GM12891 (cell line): Measurements from ENCODE around the gene NSD1.

Experiments
- POLR2A ChIP-seq: IDR thresholded peaks from 2 replicates; pipeline ENCODE4 v1.6.1; 2011; ENCODE audit warnings: low read depth, low read length, control low read depth
- POLR2AphosphoS5 ChIP-seq: IDR thresholded peaks from 2 replicates; pipeline ENCODE4 v1.6.1; 2011; ENCODE audit warnings: low read depth, low read length, control low read depth
- POU2F2 ChIP-seq: IDR thresholded peaks from 2 replicates; pipeline ENCODE4 v1.6.1; 2011; ENCODE audit warnings: low read depth, mild to moderate bottlenecking, control low read depth, low read length, moderate library complexity
- TAF1 ChIP-seq: IDR thresholded peaks from 2 replicates; pipeline ENCODE4 v1.6.1; 2011; ENCODE audit warnings: low read depth, low read length, control low read depth

DNA sequence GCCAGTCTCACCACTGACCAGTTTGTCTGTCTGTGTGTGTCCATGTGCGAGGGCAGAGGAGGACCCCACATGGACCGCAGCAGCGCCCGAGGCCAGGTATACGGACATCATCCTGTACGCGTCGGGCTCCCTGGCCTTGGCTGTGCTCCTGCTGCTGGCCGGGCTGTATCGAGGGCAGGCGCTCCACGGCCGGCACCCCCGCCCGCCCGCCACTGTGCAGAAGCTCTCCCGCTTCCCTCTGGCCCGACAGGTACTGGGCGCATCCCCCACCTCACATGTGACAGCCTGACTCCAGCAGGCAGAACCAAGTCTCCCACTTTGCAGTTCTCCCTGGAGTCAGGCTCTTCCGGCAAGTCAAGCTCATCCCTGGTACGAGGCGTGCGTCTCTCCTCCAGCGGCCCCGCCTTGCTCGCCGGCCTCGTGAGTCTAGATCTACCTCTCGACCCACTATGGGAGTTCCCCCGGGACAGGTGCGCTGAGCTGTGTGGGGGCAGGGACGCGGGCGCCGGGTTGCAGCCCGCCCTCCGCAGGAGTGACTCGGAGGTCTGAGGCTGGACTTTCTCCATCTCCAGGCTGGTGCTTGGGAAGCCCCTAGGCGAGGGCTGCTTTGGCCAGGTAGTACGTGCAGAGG, 40.4 kb upstream of the NSD1 start:
- TF ChIP-seq POLR2AphosphoS5 (no peak), POLR2A (no peak), TAF1 (no peak), POU2F2 (no peak)
